Effector CD4-positive, alpha-beta T cell (primary cell): ENCODE measurements around the gene CES1. TPM values are rescaled to one million over a fixed set of nuclear protein-coding genes. Genes with fewer than 3 reads are reported as not detected.
"Not testable (repeated sequence)": the region's sequence is repeated elsewhere in the genome, so short reads cannot be mapped to it uniquely, and the experiment has no call there.

Experiments
- DNase-seq: peaks from one replicate; pipeline ENCODE4 v3.0.0-alpha.2; 2020
- total RNA-seq: gene quantifications from one replicate; lab custom pipeline; 2026; lab: John Stamatoyannopoulos, UW

The CES1 gene
- not detected for total RNA-seq

DNA sequence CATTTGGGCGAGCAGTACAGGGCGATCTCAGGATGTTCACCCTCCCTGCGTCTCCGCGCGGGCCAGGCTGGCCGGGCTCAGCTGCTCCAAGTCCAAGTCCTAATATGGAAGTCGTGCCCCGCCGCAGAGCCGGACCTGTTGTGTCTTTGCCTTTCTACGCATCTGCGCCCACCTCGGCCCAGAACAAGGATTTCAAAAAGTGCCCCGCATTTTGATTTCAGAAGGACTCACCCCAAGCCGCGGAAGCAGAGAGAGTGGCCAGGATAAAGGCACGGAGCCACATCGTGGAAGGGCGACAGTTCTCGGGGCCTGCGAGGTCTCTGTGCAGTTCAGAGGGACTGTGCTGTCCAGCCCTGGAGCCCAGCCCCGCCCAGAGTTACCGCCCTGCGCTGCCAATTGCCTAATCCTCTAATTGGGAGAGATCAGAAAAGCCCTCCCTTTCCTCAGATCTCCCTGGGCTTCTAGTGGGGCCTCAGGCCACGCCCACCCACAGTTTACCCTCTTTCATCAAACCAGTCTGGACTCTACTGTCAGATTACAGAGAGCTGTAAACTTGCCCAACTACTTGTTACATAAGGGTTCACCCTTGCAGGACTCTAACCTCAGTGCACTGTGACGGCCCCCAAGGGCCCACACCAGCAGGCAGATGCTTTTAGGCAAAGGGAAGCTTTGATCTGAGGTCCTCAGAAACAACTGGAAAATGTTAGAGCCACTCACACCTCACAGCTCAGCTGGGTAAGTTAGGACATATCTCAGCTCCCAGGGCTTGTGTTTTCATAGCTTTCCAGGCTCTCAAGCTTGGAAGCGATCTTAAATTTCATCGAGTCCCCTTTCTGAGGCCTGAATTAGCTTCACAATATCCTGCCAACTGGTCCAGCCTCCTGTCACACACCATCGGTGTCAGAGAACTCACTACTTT, at the start of gene CES1:
CES1 (minus strand) TSS at position 324 of the 919 bp plus-strand sequence; CDS start at position 283, 41 bp downstream.
- no peak for DNase-seq

GRCh38 chr16:55876854-55877253, 44.0 kb upstream of the CES1 start:
- no peak for DNase-seq

DNA sequence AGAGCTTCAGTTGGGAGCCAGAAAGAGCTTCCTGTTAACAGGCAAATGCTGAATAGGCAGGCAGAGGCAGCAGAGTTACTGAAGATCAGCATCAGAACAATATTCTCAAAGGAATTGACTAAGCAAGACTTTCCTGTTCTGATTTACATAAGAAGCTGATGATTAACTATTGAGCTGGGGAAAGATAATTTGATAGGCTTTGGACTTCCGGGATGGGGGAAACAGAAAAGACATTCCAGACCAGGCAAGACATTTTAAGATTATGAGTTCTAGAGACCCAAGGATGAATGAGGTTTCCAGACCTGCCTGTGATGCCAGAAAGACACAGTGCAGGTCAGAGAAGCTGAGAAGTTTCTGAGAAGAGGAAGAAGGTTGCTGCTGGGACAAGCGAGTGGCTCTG, 42.4 kb upstream of the CES1 start, which contains the start of gene CES5A:
CES5A (minus strand) TSS at position 101 of the 400 bp plus-strand sequence. CDS start 152 bp downstream, outside the sequence.
- no peak for DNase-seq

DNA sequence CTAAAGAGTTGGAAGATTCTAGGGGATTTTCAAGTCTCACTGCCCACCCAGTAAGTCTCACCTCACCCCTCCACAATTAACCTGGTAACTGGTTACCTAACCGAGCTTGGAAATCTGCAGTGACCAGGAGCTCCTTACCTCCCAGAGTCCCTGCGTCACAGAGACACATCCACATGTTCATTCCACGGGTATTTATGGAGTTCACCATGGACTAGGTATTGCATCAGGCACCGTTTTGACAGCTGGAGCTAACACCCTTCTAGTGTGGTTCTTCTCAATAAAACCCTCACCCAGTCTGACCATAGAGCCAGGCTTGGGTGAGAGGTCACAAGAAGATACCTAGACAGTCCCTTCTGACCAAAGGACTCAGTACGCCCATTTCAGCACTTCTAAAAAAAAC, 40.2 kb upstream of the CES1 start:
- no peak for DNase-seq

GRCh38 chr16:55872130-55872529, 39.2 kb upstream of the CES1 start:
- no peak for DNase-seq

- no peak for DNase-seq
Observed at GRCh38 chr16:55871411-55872038, 38.6 kb upstream of the CES1 start.

DNA sequence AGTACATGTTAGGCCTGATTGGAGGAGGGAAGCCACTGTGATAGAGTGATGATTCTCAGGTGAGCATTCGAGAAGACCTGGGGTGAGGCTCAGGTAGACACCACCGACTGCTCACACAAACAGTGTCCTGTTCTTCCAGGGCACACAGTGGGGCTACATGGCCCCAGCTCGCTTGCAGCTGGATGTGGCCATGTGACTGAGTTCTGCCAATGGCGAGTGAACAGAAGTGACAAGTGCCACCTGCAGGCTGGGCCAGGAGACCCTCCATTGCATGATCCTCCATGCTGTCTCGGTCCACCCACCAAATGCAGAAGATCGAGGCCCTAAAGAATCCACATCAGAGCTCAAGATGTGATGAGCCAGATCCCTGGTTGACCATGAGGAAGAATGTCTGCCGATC, 36.1 kb upstream of the CES1 start:
- no peak for DNase-seq

GRCh38 chr16:55868137-55868536, 35.2 kb upstream of the CES1 start:
- DNase-seq = no peak

DNA sequence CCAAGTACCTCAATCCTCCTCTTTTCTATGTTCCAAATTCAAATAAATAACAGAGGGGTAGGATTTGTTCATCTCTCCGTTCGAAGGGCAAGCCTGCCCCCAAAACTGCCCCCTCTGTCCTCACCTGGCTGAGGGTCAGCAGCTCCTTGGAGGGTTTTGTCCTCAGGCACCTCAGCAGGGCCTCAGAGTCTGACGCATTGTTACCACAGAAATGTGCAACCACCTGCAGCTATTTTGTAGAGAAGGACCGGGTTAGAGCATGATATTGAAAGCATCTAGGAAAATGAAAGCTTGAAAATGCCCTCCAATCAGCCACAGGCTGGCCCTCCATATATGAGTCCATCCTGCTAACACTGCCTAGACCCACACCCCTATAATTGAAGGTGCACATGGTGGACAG, 28.4 kb upstream of the CES1 start:
- DNase-seq = no peak

GRCh38 chr16:55857650-55858049, 24.8 kb upstream of the CES1 start:
- not testable (repeated sequence) for DNase-seq

DNA sequence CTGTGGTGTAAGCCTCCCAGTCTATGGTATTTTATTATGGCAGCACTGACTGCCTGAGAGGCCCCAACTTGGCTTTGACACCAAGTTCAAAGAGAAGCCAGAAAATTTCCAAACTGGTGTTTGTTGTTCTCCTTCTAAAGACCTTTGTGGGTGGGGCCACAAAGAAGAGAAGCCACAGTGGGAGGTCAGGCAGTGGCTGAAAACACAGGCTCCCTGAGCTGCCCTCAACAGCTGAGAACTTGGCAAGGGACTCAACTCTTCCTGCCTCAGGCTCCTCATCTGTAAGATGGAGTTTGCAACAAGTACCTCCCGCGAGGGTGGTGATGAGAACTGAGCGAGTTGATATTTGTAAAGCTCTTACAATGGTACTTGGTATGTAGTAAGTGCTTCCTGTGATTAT, 24.1 kb upstream of the CES1 start:
- DNase-seq = no peak

DNA sequence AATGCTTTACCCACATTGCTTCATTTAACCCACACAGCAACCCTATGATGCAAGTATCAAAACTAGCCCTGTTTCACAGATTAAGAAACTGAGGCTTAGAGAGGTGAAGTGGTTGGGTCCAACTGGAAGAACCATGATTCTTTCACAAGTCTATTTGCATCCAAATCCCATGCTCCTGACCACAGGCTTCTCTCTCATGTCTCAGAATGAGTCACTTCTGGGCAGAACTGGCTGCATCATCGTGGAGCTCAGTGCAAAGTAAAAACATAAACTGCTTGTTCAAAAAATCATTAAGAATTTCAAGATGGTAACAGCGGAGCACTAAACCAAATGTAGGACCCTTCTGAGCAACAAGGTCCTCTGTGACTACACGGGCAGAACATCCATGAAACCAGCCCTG, 20.2 kb upstream of the CES1 start:
- DNase-seq = no peak

DNA sequence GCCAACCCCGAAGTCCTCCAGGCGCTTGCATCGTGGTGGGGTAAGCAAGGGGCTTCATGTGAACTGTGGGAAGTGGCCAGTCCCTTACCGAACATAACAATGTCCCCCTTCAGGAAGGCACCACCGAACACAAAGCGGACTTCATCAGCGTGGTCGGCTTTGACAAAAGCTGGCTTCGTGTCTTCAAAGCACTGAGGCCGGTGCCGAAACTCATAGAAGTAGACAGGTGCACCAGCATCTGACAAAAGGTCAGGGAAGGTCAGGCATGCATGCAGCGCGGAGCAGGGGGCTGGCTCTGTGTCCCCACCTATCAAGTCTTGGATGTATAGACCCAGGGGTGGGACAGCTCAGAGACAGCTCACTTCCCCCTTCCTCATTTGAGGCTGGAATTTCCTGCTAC, 16.6 kb upstream of the CES1 start:
- no peak for DNase-seq

GRCh38 chr16:55846598-55847346, 13.9 kb upstream of the CES1 start:
- DNase-seq = no peak

GRCh38 chr16:55843105-55843395, 10.2 kb upstream of the CES1 start:
- no peak for DNase-seq

DNA sequence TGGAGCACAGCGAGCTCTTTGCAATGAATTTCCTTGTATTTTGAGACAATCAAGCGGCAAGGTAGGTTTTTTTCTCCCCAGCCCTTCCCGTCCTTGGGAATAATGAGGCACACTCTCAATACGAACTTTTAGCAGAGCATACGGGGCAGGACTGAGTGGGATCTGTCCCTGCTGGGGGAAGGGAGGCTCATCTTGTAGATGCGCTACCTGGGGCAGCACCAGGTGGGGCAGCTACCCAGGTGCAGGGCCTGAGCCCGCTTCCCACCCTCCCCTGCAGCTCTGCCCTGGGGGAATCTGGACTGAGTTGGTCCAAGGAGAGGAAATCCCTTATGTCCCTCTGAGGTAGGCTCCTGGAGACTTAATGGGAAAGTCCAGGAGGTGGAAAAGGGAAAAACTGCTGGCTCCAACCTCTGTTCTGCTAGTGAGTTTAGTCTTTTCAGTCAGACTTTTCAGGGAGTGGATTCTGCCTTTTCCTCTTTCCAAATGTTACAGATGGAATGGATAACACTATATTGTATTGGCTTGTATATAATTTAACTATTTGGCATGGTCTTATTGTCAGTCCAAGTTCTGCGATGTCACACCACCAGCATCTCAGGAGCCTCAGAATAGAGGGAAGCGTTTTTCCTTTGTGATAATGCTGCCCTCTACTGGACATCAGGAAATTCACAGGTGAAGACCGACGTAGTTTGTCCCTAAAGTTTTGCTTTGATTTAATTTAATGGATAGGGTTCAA, 9.6 kb upstream of the CES1 start:
- DNase-seq = no peak

DNA sequence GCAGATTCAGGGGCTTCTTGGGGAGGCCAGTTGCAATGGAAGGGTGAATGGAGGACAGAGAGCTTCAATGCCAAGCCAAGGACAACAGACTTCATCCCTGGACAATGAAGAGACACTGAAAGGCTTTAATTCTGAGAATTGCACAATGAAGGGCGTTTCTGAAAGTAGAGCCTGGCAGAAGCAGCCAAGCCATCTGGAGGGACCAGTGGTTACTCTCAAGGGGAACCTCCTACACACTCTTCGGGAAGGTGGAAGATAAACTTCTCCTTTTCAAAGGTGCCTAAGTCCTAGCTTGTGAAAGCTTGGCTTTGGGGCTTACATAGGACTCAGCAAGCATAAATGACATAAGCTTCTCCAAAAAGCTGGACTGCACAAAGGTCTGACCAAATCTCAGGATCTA, 6.2 kb upstream of the CES1 start:
- no peak for DNase-seq

DNA sequence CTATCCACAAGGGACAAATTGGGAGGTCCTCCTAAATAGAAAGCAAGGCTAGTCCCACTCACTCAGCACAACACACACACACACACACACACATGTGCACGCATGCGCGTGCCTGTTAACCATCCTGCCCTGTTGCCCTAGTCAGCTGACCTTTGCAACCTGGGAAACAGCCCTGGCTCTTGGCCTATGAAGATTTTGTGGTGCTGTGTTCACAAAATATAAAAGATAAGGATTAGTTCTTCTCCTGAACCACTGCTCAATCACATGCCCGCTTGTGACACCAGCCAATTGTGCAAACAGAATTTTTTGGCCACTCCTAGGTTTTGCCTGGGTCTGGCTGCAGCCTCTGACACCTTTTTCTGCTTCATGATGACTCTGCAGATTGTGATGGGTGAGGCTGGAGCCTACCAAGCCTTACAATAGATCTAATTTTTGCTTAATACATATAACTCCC, 3.3 kb upstream of the CES1 start:
- DNase-seq = no peak

DNA sequence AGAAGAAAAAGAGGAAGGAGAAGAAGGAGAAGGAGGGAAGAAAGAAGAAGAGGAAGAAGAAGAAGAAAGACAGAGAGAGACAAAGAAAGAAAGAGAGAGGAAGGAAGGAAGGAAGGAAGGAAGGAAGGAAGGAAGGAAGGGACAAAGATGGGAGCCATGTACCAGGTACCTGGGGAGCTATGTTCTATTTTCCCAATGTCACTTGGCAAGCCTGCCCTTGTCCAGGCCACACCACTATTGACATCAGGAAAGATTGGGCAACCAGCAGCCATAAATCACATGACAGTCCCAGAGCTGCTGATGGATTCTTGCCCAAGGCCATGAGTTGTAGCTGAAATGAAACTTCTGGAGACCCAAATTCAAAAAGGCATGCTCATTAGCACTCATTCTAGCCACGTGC, 2.7 kb upstream of the CES1 start:
- DNase-seq = no peak

DNA sequence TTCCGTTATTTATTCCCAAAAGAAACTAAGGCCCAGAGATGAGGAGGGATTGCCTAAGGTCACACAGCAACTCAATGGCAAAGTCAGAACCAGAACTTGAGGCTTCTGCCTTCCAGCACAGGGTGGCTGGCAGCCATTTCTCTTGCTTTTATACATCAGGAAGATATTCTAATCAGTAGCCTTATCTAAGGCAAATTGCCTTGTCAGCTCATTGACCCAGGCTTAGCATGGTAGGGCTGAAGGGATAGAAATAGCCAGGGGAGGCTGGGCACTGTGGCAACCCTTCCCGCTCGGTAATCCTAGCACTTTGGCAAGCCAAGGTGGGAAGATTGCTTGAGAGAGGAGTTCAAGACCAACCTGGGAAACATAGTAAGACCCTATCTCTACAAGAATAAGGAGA, 2.3 kb upstream of the CES1 start:
- not testable (repeated sequence) for DNase-seq

DNA sequence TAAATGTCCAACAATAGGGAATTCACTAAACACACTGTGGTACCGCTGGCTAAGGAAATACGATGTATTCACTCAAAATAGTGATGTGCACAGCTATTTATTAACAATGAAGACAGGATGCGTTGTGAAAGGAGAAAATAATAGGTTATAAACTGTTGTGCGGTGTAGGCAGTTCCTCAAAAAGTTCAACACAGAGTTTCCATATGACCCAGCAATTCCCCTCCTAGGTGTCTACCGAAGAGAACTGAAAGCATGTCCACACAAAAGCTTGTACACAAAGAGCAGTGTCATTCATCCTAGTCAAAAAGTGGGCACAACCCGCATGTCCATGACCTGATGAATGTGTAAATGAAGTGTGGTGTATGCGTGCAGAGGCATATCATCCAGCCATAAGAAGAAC, 1.2 kb upstream of the CES1 start:
- no peak for DNase-seq

DNA sequence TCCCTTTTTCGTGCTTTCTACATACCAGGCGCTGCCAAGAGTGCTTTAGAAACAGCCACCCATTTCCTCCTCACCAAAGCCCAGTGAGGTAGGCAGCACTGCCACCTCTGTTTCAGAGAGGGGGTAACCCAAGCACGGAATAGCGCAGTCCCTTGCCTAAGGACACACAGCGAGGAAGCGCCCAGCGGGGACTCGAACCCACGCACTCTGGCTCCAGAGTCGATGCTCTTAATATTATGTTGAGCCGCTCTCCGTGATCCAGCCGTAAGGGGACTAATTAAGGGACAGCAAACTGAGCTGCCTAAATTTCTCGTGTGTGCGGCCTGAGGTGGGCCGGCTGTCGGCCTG, 497 bp downstream of the CES1 start:
- DNase-seq = no peak
